PC-3 (cell line): ENCODE results near the gene UBE2E2. TPM values are rescaled to one million over a fixed set of nuclear protein-coding genes. Genes with fewer than 3 reads are reported as not detected.

Experiments used
- ATAC-seq: fragments of 200-7000 bp; cut with Tn5 transposase; 2 replicates; pipeline ENCODE4 v1.9.1; 2020; ENCODE audit warnings: mild to moderate bottlenecking, moderate library complexity
- BruUV-seq: library from RNA; stranded (reverse); fragments of 400-500 nt; replicated peaks from 2 replicates; lab custom pipeline; 2021; lab: Mats Ljungman, UMichigan
- CTCF ChIA-PET: fragments of 300-600 bp; sonication (Branson Sonifier 250); formaldehyde crosslinking; loops from one replicate; lab custom pipeline; 2022; ENCODE audit warnings: antibody characterized with exemption; lab: Charles Lee
- POLR2A ChIA-PET: fragments of 300-600 bp; sonication (Branson Sonifier 250); formaldehyde crosslinking; loops from one replicate; lab custom pipeline; 2022; ENCODE audit warnings: antibody characterized with exemption; ENCODE audit not compliant: unreplicated experiment; lab: Charles Lee
- DNase-seq: peaks from one replicate; pipeline ENCODE4 v3.0.0-alpha.2; 2015
- H2AFZ ChIP-seq: fragments of 300-600 bp; sonication (generic); 2 replicates; pipeline ENCODE4 v1.6.0; 2016; ENCODE audit warnings: antibody characterized with exemption, low read length
- H3F3A ChIP-seq: fragments of 300-600 bp; sonication (generic); one replicate; pipeline ENCODE4 v1.6.0; 2017; ENCODE audit warnings: antibody characterized with exemption, low read length, control low read depth, mild to moderate bottlenecking; ENCODE audit not compliant: unreplicated experiment
- H3K27ac ChIP-seq: fragments of 300-600 bp; sonication (generic); 2 replicates; pipeline ENCODE4 v1.5.1; 2016; ENCODE audit warnings: mild to moderate bottlenecking, low read length
- H3K27me3 ChIP-seq: fragments of 300-600 bp; sonication (generic); 2 replicates; pipeline ENCODE4 v1.6.1; 2016; ENCODE audit warnings: low read length, mixed read lengths
- H3K36me3 ChIP-seq: fragments of 300-600 bp; sonication (generic); 2 replicates; pipeline ENCODE4 v1.6.1; 2016; ENCODE audit warnings: low read depth, mixed run types, low read length, mixed read lengths
- H3K4me1 ChIP-seq: fragments of 300-600 bp; sonication (generic); 2 replicates; pipeline ENCODE4 v1.5.1; 2016; ENCODE audit warnings: low read length; ENCODE audit not compliant: insufficient read depth
- H3K4me2 ChIP-seq: fragments of 300-600 bp; sonication (generic); 2 replicates; pipeline ENCODE4 v1.6.0; 2016; ENCODE audit warnings: low read length
- H3K4me3 ChIP-seq: fragments of 300-600 bp; sonication (generic); 2 replicates; pipeline ENCODE4 v1.5.1; 2016; ENCODE audit warnings: mild to moderate bottlenecking, low read length, mixed read lengths
- H3K79me2 ChIP-seq: fragments of 300-600 bp; sonication (generic); 2 replicates; pipeline ENCODE4 v1.6.1; 2017; ENCODE audit warnings: low read length, mixed read lengths
- H3K9ac ChIP-seq: fragments of 300-600 bp; sonication (generic); 2 replicates; pipeline ENCODE4 v1.6.0; 2016; ENCODE audit warnings: mild to moderate bottlenecking, low read length
- H3K9me2 ChIP-seq: fragments of 300-600 bp; sonication (generic); replicated peaks from 2 replicates; pipeline ENCODE4 v1.6.1; 2016; ENCODE audit warnings: mixed run types, low read length, mixed read lengths
- H3K9me3 ChIP-seq: fragments of 300-600 bp; sonication (generic); 2 replicates; pipeline ENCODE4 v1.6.1; 2016; ENCODE audit warnings: low read length, mixed read lengths
- H4K20me1 ChIP-seq: fragments of 300-600 bp; sonication (generic); 2 replicates; pipeline ENCODE4 v1.6.1; 2016; ENCODE audit warnings: low read length, mixed read lengths
- EZH2 ChIP-seq: fragments of 300-600 bp; sonication (generic); IDR thresholded peaks from one replicate; pipeline ENCODE4 v1.6.1; 2017; ENCODE audit warnings: antibody characterized with exemption, mild to moderate bottlenecking, low read length; ENCODE audit not compliant: unreplicated experiment
- EZH2phosphoT487 ChIP-seq: fragments of 300-600 bp; sonication (generic); IDR thresholded peaks from 2 replicates; pipeline ENCODE4 v1.6.1; 2018; ENCODE audit warnings: mild to moderate bottlenecking, antibody characterized with exemption, low read length, borderline replicate concordance
- intact Hi-C: fragments of 100-400 bp; cut with micrococcal nuclease; formaldehyde crosslinking; loops from 2 replicates; pipeline ENCODE4 v1.9.0; 2023
- total RNA-seq: library from RNA; depleted of rRNA; stranded (reverse); fragments of >200 nt; gene quantifications from 2 replicates; pipeline ENCODE4 v1.2.3, GENCODE V29; 2014
- TF ChIP-seq, protein P1 (sequence below): fragments of 300-600 bp; sonication (generic); conservative IDR thresholded peaks from 2 replicates; pipeline ENCODE4 v1.5.1; 2017; ENCODE audit warnings: antibody characterized with exemption, low read depth, mild to moderate bottlenecking, low read length

UBE2E2 gene
- total RNA-seq, 1 experiment from 2014 or later, result 25.6 TPM

DNA sequence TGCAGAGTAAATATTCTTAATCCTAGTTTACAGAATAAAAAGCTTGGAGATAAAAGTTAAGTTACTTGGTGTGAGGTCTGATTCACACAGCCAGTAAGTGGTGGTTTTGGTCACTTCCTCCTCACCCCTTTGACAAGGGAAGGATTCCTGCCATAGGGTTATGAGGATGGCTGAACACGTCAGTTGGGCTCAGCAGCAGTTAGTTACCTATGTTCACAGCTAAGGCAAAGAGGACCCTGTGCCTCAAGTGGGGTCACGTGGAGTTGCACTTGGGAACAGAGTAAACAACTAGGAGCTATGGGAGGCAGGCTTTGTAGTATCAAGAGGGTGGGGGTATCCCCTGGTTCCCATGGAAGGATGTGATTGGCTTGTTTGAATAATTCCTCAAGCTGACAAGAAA is 232.2 kb downstream of the UBE2E2 start:
- Histone ChIP-seq H3K36me3 (no peaks in the 10 kb centered on the region), H4K20me1 (no peaks in the 10 kb centered on the region), H3K4me1 (no peaks in the 10 kb centered on the region), H3K9me3 (no peaks in the 10 kb centered on the region), H3K9ac (no peak overlapping the region), H2AFZ (no peak overlapping the region), H3K4me2 (no peak overlapping the region), H3K27me3 (no peaks in the 10 kb centered on the region), H3K4me3 (no peak overlapping the region), H3K27ac (no peak overlapping the region), H3K9me2 (no peaks in the 10 kb centered on the region), H3F3A (no peaks in the 10 kb centered on the region), H3K79me2 (no peaks in the 10 kb centered on the region)
- DNase-seq (no peak), ATAC-seq (no peak; the same call in 1 of the 2 replicates)
- ChIA-PET CTCF (no interaction called here), POLR2A (no interaction called here)
- BruUV-seq, result no TSS peak
- TF ChIP-seq EZH2phosphoT487 (no peak), EZH2 (no peak)
- TF ChIP-seq, protein P1, sequence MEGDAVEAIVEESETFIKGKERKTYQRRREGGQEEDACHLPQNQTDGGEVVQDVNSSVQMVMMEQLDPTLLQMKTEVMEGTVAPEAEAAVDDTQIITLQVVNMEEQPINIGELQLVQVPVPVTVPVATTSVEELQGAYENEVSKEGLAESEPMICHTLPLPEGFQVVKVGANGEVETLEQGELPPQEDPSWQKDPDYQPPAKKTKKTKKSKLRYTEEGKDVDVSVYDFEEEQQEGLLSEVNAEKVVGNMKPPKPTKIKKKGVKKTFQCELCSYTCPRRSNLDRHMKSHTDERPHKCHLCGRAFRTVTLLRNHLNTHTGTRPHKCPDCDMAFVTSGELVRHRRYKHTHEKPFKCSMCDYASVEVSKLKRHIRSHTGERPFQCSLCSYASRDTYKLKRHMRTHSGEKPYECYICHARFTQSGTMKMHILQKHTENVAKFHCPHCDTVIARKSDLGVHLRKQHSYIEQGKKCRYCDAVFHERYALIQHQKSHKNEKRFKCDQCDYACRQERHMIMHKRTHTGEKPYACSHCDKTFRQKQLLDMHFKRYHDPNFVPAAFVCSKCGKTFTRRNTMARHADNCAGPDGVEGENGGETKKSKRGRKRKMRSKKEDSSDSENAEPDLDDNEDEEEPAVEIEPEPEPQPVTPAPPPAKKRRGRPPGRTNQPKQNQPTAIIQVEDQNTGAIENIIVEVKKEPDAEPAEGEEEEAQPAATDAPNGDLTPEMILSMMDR, result no peak
- intact Hi-C loops, result no loop called here

DNA sequence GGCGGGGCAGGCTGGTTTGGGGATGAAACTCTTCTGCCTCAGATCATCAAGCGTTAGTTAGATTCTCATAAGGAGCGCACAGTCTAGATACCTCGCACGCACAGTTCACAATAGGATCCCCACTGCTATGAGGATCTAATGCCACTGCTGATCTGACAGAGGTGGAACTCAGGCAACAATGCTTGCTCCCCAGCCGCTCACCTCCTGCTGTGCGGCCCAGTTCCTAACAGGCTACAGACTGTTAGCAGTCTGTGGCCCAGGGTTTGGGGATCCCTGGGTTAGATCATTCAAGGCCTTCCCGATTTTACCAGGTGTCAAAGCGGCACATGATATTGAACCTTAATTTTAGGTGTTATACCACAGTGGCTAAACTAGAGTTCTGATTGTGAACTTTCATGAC is 232.8 kb downstream of the UBE2E2 start:
- ATAC-seq (no peak), DNase-seq (no peak)
- Histone ChIP-seq H4K20me1 (no peaks in the 10 kb centered on the region), H2AFZ (no peak overlapping the region), H3K4me3 (no peak overlapping the region), H3K27me3 (no peaks in the 10 kb centered on the region), H3K9me2 (no peaks in the 10 kb centered on the region), H3K36me3 (no peaks in the 10 kb centered on the region), H3K9ac (no peak overlapping the region), H3K27ac (no peak overlapping the region), H3K4me2 (no peak overlapping the region), H3F3A (no peaks in the 10 kb centered on the region), H3K79me2 (no peaks in the 10 kb centered on the region), H3K4me1 (no peaks in the 10 kb centered on the region), H3K9me3 (no peaks in the 10 kb centered on the region)
- ChIA-PET POLR2A (no interaction called here), CTCF (no interaction called here)
- TF ChIP-seq, protein P1, result no peak
- TF ChIP-seq EZH2 (no peak), EZH2phosphoT487 (no peak)
- BruUV-seq, result no TSS peak
- intact Hi-C loops, result no loop called here

DNA sequence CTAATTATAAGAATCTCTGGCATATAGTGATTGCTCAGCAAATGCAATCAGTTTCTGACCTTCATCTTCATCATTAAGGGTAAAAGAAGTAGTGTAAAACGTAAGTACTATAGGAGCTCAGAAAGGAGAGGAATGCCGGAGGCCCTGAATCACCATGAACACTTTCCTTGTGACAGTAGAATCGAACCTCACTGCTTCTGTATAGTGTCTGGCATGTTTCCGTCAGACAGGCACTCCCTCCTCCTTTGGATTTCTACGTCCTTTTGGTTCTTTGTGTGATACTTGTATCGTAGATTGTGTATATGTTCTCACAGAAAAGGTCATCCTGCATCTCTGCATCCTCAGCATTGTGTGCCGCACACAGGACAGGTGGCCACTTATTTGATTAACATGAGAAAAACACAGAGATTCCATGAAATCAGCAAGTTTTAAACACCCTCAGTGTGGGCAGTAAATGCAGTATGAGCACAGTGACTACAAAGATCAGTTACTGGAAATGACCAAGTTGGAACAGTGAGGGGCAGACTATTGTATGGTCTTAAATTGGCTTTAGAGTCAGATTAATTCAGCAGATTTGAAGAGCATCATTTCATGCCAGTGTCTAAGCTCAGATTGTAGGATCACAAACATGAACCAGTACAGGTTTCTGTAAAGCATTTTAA is 234.5 kb downstream of the UBE2E2 start:
- CTCF ChIA-PET, result no interaction called here
- Histone ChIP-seq H3K4me3 (no peak overlapping the region), H3K9me2 (no peaks in the 10 kb centered on the region), H3F3A (no peaks in the 10 kb centered on the region), H3K4me2 (no peak overlapping the region), H3K9ac (no peak overlapping the region), H3K79me2 (no peaks in the 10 kb centered on the region), H3K9me3 (no peaks in the 10 kb centered on the region), H3K27ac (no peak overlapping the region), H3K4me1 (no peaks in the 10 kb centered on the region), H3K27me3 (no peaks in the 10 kb centered on the region), H3K36me3 (no peaks in the 10 kb centered on the region), H2AFZ (no peak overlapping the region), H4K20me1 (no peaks in the 10 kb centered on the region)
- no peak for DNase-seq
- no peak for ATAC-seq
- no TSS peak for BruUV-seq
- intact Hi-C loops, result no loop called here
- POLR2A ChIA-PET, result no interaction called here
- TF ChIP-seq EZH2phosphoT487 (no peak), EZH2 (no peak)
- TF ChIP-seq, protein P1, result no peak
